BLaER1 treated with 17β-estradiol and CSF1 and Interleukin-3, amounts not matched to agents 10 nM and 100 nM (cell line): ENCODE data around the gene QKI.

Experiments
- H3K27ac ChIP-seq, 11 experiments: shearing (Covaris generic); formaldehyde crosslinking; 2 replicates each; pipeline ENCODE4 v1.8.1; 2022
- H3K27me3 ChIP-seq, 11 experiments: shearing (Covaris generic); formaldehyde crosslinking; 2 replicates each; pipeline ENCODE4 v1.8.1; 2022
- H3K36me3 ChIP-seq, 11 experiments: shearing (Covaris generic); formaldehyde crosslinking; 2 replicates each; pipeline ENCODE4 v1.8.1; 2022
- H3K4me1 ChIP-seq, 10 experiments: shearing (Covaris generic); formaldehyde crosslinking; 2 replicates each; pipeline ENCODE4 v1.8.1; 2022
- H3K4me2 ChIP-seq, 11 experiments: shearing (Covaris generic); formaldehyde crosslinking; 2 replicates each; pipeline ENCODE4 v1.8.1; 2022
- H3K4me3 ChIP-seq, 10 experiments: shearing (Covaris generic); formaldehyde crosslinking; 2 replicates each; pipeline ENCODE4 v1.8.1; 2022
- H3K9ac ChIP-seq, 11 experiments: shearing (Covaris generic); formaldehyde crosslinking; 2 replicates each; pipeline ENCODE4 v1.8.1; 2022
- H3K9me3 ChIP-seq, 11 experiments: shearing (Covaris generic); formaldehyde crosslinking; replicated peaks in 1 of 11; 2 replicates each; pipeline ENCODE4 v1.8.1; 2022
- H4K20me1 ChIP-seq, 11 experiments: shearing (Covaris generic); formaldehyde crosslinking; 2 replicates each; pipeline ENCODE4 v1.8.1; 2022
- Cebpa-rat ChIP-seq, 11 experiments: shearing (Covaris generic); IDR thresholded peaks; 2 replicates each; pipeline ENCODE4 v1.8.1; 2022

QKI gene

GRCh38 chr6:163532526-163533078 is 118.1 kb downstream of the QKI start:
- no peak for TF ChIP-seq Cebpa-rat (IDR thresholded peaks at IDR 0.05)
- Histone ChIP-seq H3K9me3 (no peaks in the 10 kb centered on the region), H3K27ac (no peak overlapping the region), H3K9ac (no peak overlapping the region), H3K36me3 (peaks cover 22 to 34% (median 32%) of the 10 kb centered on the region in 11 experiments), H3K4me2 (peak overlapping the region in 6 of 11 experiments; percentile 1 to 63 (median 20); a peak in 7 of 22 replicates), H3K4me3 (no peak overlapping the region), H4K20me1 (peaks cover 57 to 100% (median 87%) of the 10 kb centered on the region in 11 experiments), H3K27me3 (no peaks in the 10 kb centered on the region), H3K4me1 (peaks cover 4 to 81% (median 11%) of the 10 kb centered on the region in 10 experiments; a peak in 17 of 20 replicates)

DNA sequence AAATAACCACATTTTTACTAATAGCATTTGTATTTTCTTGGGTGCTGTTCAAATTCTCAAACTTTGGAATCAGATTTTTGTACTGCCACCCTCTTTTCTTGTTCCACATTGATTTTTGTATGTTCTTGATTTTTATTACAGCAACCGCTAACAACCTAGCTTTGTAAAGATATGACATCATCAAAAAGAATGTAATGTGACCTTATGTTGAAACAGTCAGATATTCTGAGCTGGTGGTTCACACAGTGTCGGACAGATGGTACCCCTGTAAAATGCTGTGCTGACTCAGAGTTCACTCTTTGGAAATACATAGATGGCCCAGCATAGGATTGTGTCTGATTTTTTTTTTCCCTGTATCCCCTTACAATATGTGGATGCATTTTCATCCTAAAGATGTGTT is 118.9 kb downstream of the QKI start:
- Histone ChIP-seq H3K4me3 (no peak overlapping the region), H3K36me3 (peaks cover 22 to 43% (median 40%) of the 10 kb centered on the region in 11 experiments), H3K9me3 (no peaks in the 10 kb centered on the region), H4K20me1 (peaks cover 59 to 100% (median 87%) of the 10 kb centered on the region in 11 experiments), H3K27me3 (no peaks in the 10 kb centered on the region), H3K4me2 (peak overlapping the region in 3 of 11 experiments; percentile 4 to 47 (median 36); a peak in 4 of 22 replicates), H3K27ac (no peak overlapping the region; a peak in 1 of 22 replicates), H3K9ac (no peak overlapping the region), H3K4me1 (peaks cover 4 to 72% (median 11%) of the 10 kb centered on the region in 10 experiments; a peak in 17 of 20 replicates)
- no peak for TF ChIP-seq Cebpa-rat (IDR thresholded peaks at IDR 0.05)

- peaks cover 27 to 100% (median 72%) of the 10 kb centered on the region in 11 experiments; a peak in 21 of 22 replicates for H4K20me1 ChIP-seq
- no peak overlapping the region for H3K27ac ChIP-seq
- H3K36me3 ChIP-seq: peaks cover 30 to 70% (median 53%) of the 10 kb centered on the region in 11 experiments
- H3K9ac ChIP-seq: no peak overlapping the region
- H3K27me3 ChIP-seq: no peaks in the 10 kb centered on the region
- no peak overlapping the region for H3K4me3 ChIP-seq
- H3K4me2 ChIP-seq: no peak overlapping the region
- no peaks in the 10 kb centered on the region for H3K9me3 ChIP-seq
- no peak for TF ChIP-seq Cebpa-rat (IDR thresholded peaks at IDR 0.05)
- peaks cover 4 to 39% (median 11%) of the 10 kb centered on the region in 10 experiments; a peak in 15 of 20 replicates for H3K4me1 ChIP-seq
Observed at GRCh38 chr6:163536770-163537169, 122.3 kb downstream of the QKI start.

DNA sequence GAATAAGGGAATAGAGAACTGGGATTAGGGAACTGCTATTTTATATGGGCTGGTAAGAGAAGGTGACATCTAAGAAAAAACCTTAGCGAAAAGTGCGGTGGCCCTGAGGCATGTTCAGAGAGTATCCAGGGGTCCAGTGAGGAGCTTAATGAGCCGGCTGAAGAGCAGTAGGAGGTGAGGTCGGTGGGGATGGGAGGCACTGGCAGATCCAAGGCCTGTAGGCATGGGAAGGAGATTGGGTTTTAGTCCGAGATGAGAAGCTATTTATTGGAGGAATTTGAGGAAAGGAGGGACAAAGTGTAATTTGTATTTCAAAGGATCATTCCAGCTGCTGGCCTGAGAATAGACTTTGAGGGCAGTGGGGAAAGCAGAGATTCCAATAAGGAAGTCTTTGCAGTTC is 123.8 kb downstream of the QKI start:
- no peak for TF ChIP-seq Cebpa-rat (IDR thresholded peaks at IDR 0.05)
- H3K36me3 ChIP-seq: peaks cover 30 to 85% (median 55%) of the 10 kb centered on the region in 11 experiments
- H3K4me3 ChIP-seq: no peak overlapping the region
- H3K27me3 ChIP-seq: no peaks in the 10 kb centered on the region
- no peak overlapping the region for H3K27ac ChIP-seq
- H4K20me1 ChIP-seq: peaks cover 17 to 100% (median 70%) of the 10 kb centered on the region in 11 experiments; a peak in 17 of 22 replicates
- no peak overlapping the region for H3K4me2 ChIP-seq
- no peak overlapping the region for H3K9ac ChIP-seq
- H3K4me1 ChIP-seq: peaks cover 0 to 24% (median 4%) of the 10 kb centered on the region in 10 experiments; a peak in 9 of 20 replicates
- no peaks in the 10 kb centered on the region for H3K9me3 ChIP-seq

DNA sequence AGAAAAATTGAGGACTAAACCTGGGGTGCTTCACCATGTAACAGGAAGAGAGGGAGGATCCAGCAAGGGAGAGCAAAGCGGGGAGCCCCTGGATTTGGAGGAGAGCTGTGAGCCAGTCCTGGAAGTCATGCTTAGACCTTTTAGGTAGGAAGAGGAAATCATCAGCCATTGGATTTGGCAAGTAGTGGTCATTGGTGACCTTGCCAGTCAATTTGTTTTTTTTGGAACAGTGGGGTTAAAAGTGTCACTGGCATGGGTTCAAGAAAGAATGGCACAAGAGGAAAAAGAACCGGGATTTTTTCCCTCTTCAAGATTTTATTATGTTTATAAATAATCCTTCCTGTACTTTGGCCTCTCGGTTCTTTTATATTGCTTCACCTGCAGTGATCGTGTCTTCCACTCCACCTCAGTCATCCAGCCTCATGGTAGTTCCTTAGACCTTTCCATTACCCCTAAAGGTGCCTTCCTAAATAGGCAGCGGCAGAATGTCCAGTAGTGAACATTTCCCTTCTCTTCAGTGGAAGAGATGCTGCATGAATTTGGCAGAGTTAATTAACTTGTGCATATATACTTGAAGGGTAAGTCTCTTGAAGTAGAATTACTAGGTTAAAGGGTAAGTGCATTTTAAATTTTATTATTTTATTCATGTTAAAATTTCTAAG is 124.7 kb downstream of the QKI start:
- Histone ChIP-seq H3K27ac (no peak overlapping the region), H3K9ac (no peak overlapping the region), H3K27me3 (no peaks in the 10 kb centered on the region), H3K4me1 (peaks cover 0 to 15% (median 0%) of the 10 kb centered on the region in 10 experiments; a peak in 1 of 20 replicates), H3K4me2 (no peak overlapping the region), H3K9me3 (no peaks in the 10 kb centered on the region), H4K20me1 (peaks cover 8 to 100% (median 62%) of the 10 kb centered on the region in 11 experiments; a peak in 16 of 22 replicates), H3K4me3 (no peak overlapping the region), H3K36me3 (peaks cover 30 to 93% (median 61%) of the 10 kb centered on the region in 11 experiments)
- TF ChIP-seq Cebpa-rat (IDR thresholded peaks at IDR 0.05): no peak

- H3K9ac ChIP-seq: no peak overlapping the region
- no peak overlapping the region for H3K4me3 ChIP-seq
- no peak for TF ChIP-seq Cebpa-rat (IDR thresholded peaks at IDR 0.05)
- H3K27me3 ChIP-seq: no peaks in the 10 kb centered on the region
- H3K9me3 ChIP-seq: no peaks in the 10 kb centered on the region
- peaks cover 5 to 99% (median 33%) of the 10 kb centered on the region in 11 experiments; a peak in 16 of 22 replicates for H4K20me1 ChIP-seq
- no peak overlapping the region for H3K27ac ChIP-seq
- peaks cover 8 to 81% (median 35%) of the 10 kb centered on the region in 11 experiments; a peak in 20 of 22 replicates for H3K36me3 ChIP-seq
- no peaks in the 10 kb centered on the region for H3K4me1 ChIP-seq
- no peak overlapping the region for H3K4me2 ChIP-seq
Observed at GRCh38 chr6:163543321-163543720, 128.8 kb downstream of the QKI start.

DNA sequence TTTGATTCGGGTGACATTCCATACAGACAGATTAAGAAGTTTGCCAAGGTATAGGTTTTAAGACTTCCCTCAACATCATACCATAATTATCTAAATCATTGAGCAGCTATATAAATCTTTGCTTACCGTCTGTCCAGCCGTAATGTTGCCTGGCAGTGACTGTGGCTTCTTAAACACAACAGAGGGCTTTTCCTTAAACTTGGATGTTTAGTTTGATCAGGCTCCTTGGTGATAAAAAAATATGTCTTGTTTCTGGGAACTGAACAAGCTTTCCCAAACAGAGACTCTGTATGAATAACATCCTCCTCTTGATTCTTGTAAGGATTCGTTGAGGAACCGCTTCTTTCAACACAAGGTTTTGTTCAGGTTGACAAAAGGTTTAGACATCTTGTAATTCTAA is 130.9 kb downstream of the QKI start:
- Histone ChIP-seq H3K27me3 (no peaks in the 10 kb centered on the region), H3K4me2 (no peak overlapping the region), H3K4me3 (no peak overlapping the region), H4K20me1 (peaks cover 0 to 99% (median 26%) of the 10 kb centered on the region in 11 experiments; a peak in 16 of 22 replicates), H3K36me3 (peaks cover 13 to 85% (median 38%) of the 10 kb centered on the region in 11 experiments; a peak in 21 of 22 replicates), H3K9me3 (no peaks in the 10 kb centered on the region), H3K4me1 (no peaks in the 10 kb centered on the region), H3K9ac (no peak overlapping the region), H3K27ac (no peak overlapping the region)
- TF ChIP-seq Cebpa-rat (IDR thresholded peaks at IDR 0.05): no peak

- no peak overlapping the region for H3K4me3 ChIP-seq
- H3K36me3 ChIP-seq: peaks cover 17 to 85% (median 47%) of the 10 kb centered on the region in 11 experiments; a peak in 21 of 22 replicates
- H3K9me3 ChIP-seq: no peaks in the 10 kb centered on the region
- H3K4me1 ChIP-seq: no peaks in the 10 kb centered on the region
- H3K9ac ChIP-seq: no peak overlapping the region
- H3K27me3 ChIP-seq: no peaks in the 10 kb centered on the region
- H3K4me2 ChIP-seq: no peak overlapping the region
- peaks cover 0 to 99% (median 26%) of the 10 kb centered on the region in 11 experiments; a peak in 16 of 22 replicates for H4K20me1 ChIP-seq
- H3K27ac ChIP-seq: no peak overlapping the region
- no peak for TF ChIP-seq Cebpa-rat (IDR thresholded peaks at IDR 0.05)
Observed at GRCh38 chr6:163547287-163547686, 132.8 kb downstream of the QKI start.

DNA sequence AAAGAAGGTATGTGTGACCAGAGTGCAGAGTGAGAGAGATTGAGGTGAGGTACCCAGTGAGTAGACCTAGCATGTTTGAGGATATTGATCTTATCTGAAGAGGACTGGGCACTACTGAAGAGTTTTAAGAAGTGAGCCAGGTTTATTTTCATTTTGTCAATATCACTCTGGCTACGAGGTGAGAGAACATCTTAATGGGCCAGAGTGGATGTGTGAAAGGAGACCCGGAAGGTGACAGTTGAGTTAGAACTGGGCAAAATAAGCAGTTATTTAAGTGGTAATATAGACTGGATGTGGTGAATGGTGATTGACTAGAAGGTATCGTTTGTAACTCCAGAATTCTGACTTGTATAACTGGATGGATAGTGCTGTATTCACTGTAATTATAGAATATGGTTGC is 134.1 kb downstream of the QKI start:
- no peak for TF ChIP-seq Cebpa-rat (IDR thresholded peaks at IDR 0.05)
- H3K27me3 ChIP-seq: no peaks in the 10 kb centered on the region
- H4K20me1 ChIP-seq: peaks cover 0 to 99% (median 18%) of the 10 kb centered on the region in 11 experiments; a peak in 16 of 22 replicates
- H3K4me3 ChIP-seq: no peak overlapping the region
- H3K9ac ChIP-seq: no peak overlapping the region
- no peak overlapping the region for H3K27ac ChIP-seq
- H3K36me3 ChIP-seq: peaks cover 22 to 85% (median 48%) of the 10 kb centered on the region in 11 experiments; a peak in 21 of 22 replicates
- no peak overlapping the region for H3K4me2 ChIP-seq
- H3K9me3 ChIP-seq: no peaks in the 10 kb centered on the region
- H3K4me1 ChIP-seq: no peaks in the 10 kb centered on the region
